IMR-90 (cell line): ENCODE results near the gene TPCN1.

Experiments
- CEBPB ChIP-seq: IDR thresholded peaks from 2 replicates; pipeline ENCODE4 v1.6.1; 2012; ENCODE audit warnings: low read depth, low read length, improper control_type of control experiment
- POLR2A ChIP-seq: IDR thresholded peaks from 2 replicates; pipeline ENCODE4 v1.6.1; 2012; ENCODE audit warnings: mild to moderate bottlenecking, low read depth, low read length
- RAD21 ChIP-seq: IDR thresholded peaks from 2 replicates; pipeline ENCODE4 v1.6.1; 2012; ENCODE audit warnings: low read length, improper control_type of control experiment
- TF ChIP-seq, protein P1 (sequence below): conservative IDR thresholded peaks from 2 replicates; pipeline ENCODE4 v1.5.1; 2012; ENCODE audit warnings: mild to moderate bottlenecking, low read depth, low read length, improper control_type of control experiment

DNA sequence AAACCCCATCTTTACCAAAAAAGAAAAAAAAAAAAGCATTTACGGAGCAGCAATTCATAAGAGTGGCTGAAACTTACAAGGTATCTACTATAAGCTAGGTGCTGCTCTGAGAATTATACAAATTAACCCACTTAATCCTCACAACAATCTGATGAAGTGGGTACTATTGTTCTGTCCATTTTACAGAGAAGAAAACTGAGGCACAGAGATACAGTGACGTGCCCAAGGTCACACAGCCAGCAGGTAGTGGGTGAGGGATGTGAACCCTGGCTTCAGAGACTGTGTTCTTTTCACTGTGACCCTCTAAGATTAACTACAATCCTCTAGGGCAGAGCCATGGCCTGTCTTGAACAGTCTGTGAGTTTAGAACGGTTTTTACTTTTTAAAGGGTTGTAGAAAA is 39.3 kb upstream of the TPCN1 start:
- no peak for TF ChIP-seq POLR2A
- TF ChIP-seq, protein P1, sequence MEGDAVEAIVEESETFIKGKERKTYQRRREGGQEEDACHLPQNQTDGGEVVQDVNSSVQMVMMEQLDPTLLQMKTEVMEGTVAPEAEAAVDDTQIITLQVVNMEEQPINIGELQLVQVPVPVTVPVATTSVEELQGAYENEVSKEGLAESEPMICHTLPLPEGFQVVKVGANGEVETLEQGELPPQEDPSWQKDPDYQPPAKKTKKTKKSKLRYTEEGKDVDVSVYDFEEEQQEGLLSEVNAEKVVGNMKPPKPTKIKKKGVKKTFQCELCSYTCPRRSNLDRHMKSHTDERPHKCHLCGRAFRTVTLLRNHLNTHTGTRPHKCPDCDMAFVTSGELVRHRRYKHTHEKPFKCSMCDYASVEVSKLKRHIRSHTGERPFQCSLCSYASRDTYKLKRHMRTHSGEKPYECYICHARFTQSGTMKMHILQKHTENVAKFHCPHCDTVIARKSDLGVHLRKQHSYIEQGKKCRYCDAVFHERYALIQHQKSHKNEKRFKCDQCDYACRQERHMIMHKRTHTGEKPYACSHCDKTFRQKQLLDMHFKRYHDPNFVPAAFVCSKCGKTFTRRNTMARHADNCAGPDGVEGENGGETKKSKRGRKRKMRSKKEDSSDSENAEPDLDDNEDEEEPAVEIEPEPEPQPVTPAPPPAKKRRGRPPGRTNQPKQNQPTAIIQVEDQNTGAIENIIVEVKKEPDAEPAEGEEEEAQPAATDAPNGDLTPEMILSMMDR: no peak
- no peak for TF ChIP-seq CEBPB
- TF ChIP-seq RAD21: no peak
